ENCODE measurements around the gene ABCC6. TPM values are rescaled to one million over a fixed set of nuclear protein-coding genes. Genes with fewer than 3 reads are reported as not detected.

ABCC6 gene
- 0.33 and 0.37 TPM in 2 replicates for total RNA-seq

DNA sequence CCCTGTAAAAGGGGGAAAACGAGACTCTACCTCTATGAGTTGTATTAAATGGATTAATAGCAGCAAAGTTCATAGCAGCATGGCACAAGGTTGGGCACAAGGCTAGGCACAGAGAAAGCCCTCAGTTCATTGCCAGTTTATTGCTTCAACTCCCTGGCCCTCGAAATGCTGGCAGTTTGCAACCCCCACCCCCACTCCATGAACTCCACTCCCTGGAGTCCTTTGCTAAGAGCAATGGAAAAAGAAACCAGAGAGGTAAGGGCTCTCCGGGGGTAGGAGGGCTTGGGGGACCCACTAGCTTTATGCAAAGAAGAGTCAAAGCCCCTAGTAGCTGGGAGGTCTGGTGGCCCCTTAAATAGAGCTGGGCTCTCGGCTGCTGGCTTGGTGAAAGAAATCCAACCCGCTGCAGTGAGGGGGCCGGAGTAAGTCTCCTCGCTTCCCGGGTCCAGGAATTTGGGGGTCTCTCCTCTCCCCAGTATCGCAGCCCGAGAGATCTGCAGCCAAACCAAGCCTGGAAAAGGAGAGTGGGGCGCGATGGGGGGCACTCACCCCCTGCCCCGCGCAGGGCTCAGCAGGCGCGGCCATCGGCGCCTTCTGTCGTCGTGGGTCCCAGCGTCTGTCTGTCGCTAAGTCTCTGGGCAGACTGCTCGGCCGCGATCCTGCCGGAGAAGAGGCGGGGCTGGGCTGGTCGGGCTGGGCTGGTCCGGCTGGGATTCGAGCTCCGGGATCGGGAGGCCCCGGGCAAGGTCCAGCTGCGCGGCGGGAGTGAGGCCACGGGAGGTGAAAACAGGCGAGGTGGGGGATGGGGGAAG is at the start of gene ABCC6:
Gene ABCC6 (minus strand): TSS at position 645 of the 812 bp plus-strand sequence. CDS start 60 bp downstream, at position 585.

Other genes with a start within 250 kb of the ABCC6 start
- 102 and 156 TPM in 2 replicates for gene NOMO3, start 9.0 kb upstream of the ABCC6 start, total RNA-seq
- 0.75 and 1.2 TPM in 2 replicates for gene NPIPA7, start 155.6 kb upstream of the ABCC6 start, total RNA-seq

Data from uterine smooth muscle cell (primary cell).